ENCODE data around the gene FBRSL1. TPM values are rescaled to one million over a fixed set of nuclear protein-coding genes. Genes with fewer than 3 reads are reported as not detected.

The FBRSL1 gene
- total RNA-seq, 1 donor: 3.9 TPM

GRCh38 chr12:132522592-132523380, 32.8 kb downstream of the FBRSL1 start:
- H3K4me3 ChIP-seq (ENCODE audit: low read depth, low read length): no peak overlapping the region
- no peak for TF ChIP-seq CTCF (IDR thresholded peaks at IDR 0.05; ENCODE audit: insufficient read depth, low read depth, low read length)
- DNase-seq (ENCODE audit: low read depth): no peak

- peak; percentile 75 for TF ChIP-seq CTCF (IDR thresholded peaks at IDR 0.05; ENCODE audit: insufficient read depth, low read depth, low read length)
Observed at GRCh38 chr12:132523576-132524331, 33.8 kb downstream of the FBRSL1 start.

GRCh38 chr12:132524405-132524804, 34.5 kb downstream of the FBRSL1 start:
- DNase-seq (ENCODE audit: low read depth): peak; percentile 3
- no peak overlapping the region for H3K4me3 ChIP-seq (ENCODE audit: low read depth, low read length)
- TF ChIP-seq CTCF (IDR thresholded peaks at IDR 0.05; ENCODE audit: insufficient read depth, low read depth, low read length): no peak

More at GRCh38 chr12:132523576-132524331, 33.8 kb downstream of the FBRSL1 start:
- no peak overlapping the region for H3K4me3 ChIP-seq (ENCODE audit: low read depth, low read length)
- DNase-seq (ENCODE audit: low read depth): peak; percentile 39

GRCh38 chr12:132525011-132525832, 35.3 kb downstream of the FBRSL1 start:
- no peak overlapping the region for H3K4me3 ChIP-seq (ENCODE audit: low read depth, low read length)
- no peak for TF ChIP-seq CTCF (IDR thresholded peaks at IDR 0.05; ENCODE audit: insufficient read depth, low read depth, low read length)

GRCh38 chr12:132525833-132526455, 36.0 kb downstream of the FBRSL1 start:
- no peak overlapping the region for H3K4me3 ChIP-seq (ENCODE audit: low read depth, low read length)
- TF ChIP-seq CTCF (IDR thresholded peaks at IDR 0.05; ENCODE audit: insufficient read depth, low read depth, low read length): no peak
- DNase-seq (ENCODE audit: low read depth): no peak

More at GRCh38 chr12:132525011-132525832, 35.3 kb downstream of the FBRSL1 start:
- DNase-seq (ENCODE audit: low read depth): no peak

Data from fibroblast of villous mesenchyme (primary cell).